Activated CD8-positive, alpha-beta memory T cell treated with anti-CD3 and anti-CD28 coated beads for 1 hour (primary cell): ENCODE results near the gene STAT4.

ENCODE experiments used
- DNase-seq, 2 donors: peaks; one replicate each; pipeline ENCODE4 v3.0.0-alpha.2; 2020; ENCODE audit warnings: low read depth in 1 of 2; ENCODE audit errors: extremely low read depth in 1 of 2

The STAT4 gene

GRCh38 chr2:190979906-190980629 lies 170.7 kb downstream of the STAT4 start:
- no peak for DNase-seq
